Psoas muscle (tissue), 8 donors: ENCODE results near the gene LRRC23. TPM values are rescaled to one million over a fixed set of nuclear protein-coding genes. Genes with fewer than 3 reads are reported as not detected.
A peak's percentile ranks its signal among the peaks of the same experiment; 100 is the strongest.
"Not testable (repeated sequence)": the region's sequence is repeated elsewhere in the genome, so short reads cannot be mapped to it uniquely, and the experiment has no call there.

Source experiments
- ATAC-seq, 4 donors: fragments of 200-7000 bp; cut with Tn5 transposase; one replicate each; pipeline ENCODE4 v1.9.1; 2020; ENCODE audit warnings: moderate library complexity in 3 of 4, mild to moderate bottlenecking in 2 of 4
- DNase-seq, 2 donors: peaks; one replicate each; pipeline ENCODE4 v3.0.0-alpha.2; 2020
- H3K27ac ChIP-seq: fragments of 200-600 bp; one replicate; pipeline ENCODE4 v1.8.0; 2022
- H3K27me3 ChIP-seq, 3 donors: fragments of 200-600 bp in 1 of 3; one replicate each; pipeline versions ENCODE4 v1.6.1 to v1.8.0; 2013 to 2022; ENCODE audit warnings: low read length in 2 of 3, mild to moderate bottlenecking in 2 of 3, moderate library complexity in 1 of 3; ENCODE audit not compliant: insufficient read depth in 3 of 3
- H3K36me3 ChIP-seq, 2 donors: fragments of 200-600 bp in 1 of 2; one replicate each; pipeline versions ENCODE4 v1.6.1 to v1.8.0; 2013 to 2022; ENCODE audit warnings: low read depth in 1 of 2, mild to moderate bottlenecking in 1 of 2, moderate library complexity in 1 of 2; ENCODE audit not compliant: insufficient read depth in 1 of 2
- H3K4me1 ChIP-seq: fragments of 200-600 bp; one replicate; pipeline ENCODE4 v1.8.0; 2022
- H3K4me3 ChIP-seq: fragments of 200-600 bp; one replicate; pipeline ENCODE4 v1.8.0; 2022; ENCODE audit warnings: mild to moderate bottlenecking
- H3K9me3 ChIP-seq: fragments of 200-600 bp; one replicate; pipeline ENCODE4 v1.8.0; 2022
- WGBS, 3 donors: extraction: QIAGEN DNeasy Blood & Tissue Kit; methylation state at CpG; one replicate each; pipeline versions ENCODE4 v1.1.6 to v1.1.7; 2013; 5-methylcytosine and 5-hydroxymethylcytosine counted together
- intact Hi-C, 2 donors: fragments of 100-400 bp; cut with DNase I; formaldehyde crosslinking; loops; one replicate each; pipeline versions ENCODE4 v1.11.0 to v1.14.2; 2022
- polyA plus RNA-seq, 3 donors: library from polyadenylated mRNA; stranded (reverse); fragments of 200-250 nt; gene quantifications; one replicate each; pipeline ENCODE4 v1.2.3, GENCODE V29; 2013
- total RNA-seq, 4 donors: library from RNA; stranded (reverse); fragmentation: NEBNext Ultra II Directional in 2 of 4; extraction: Animal tissue kit (Norgen Biotek cat#: 25700) in 2 of 4; gene quantifications; one replicate each; pipeline versions ENCODE4 v1.2.1 to v1.2.4, GENCODE V29; 2021 to 2023
- TF ChIP-seq, protein P1 (sequence below): fragments of 200-600 bp; IDR thresholded peaks from one replicate; pipeline ENCODE4 v1.8.0; 2022; ENCODE audit warnings: antibody characterized with exemption
- donor health status: healthy with polysubstance abuse.
- donor health status: DM: no; HTN: no; CAD: no; lungs with moderate emphysema.
- donor health status: Bipolar disorder and iron deficiency.
- donor health status: healthy.
- donor health status: DM: yes; HTN: yes; CAD: no.
- donor health status: DM: no; HTN: no; CAD: no.
- donor health status: DM: no; HTN: no; CAD: no.
- donor health status: DM: yes; HTN: yes; CAD: no.

The LRRC23 gene
- total and polyA plus RNA-seq, 7 donors, result 9.5 to 29.0 (median 13.1) TPM

DNA sequence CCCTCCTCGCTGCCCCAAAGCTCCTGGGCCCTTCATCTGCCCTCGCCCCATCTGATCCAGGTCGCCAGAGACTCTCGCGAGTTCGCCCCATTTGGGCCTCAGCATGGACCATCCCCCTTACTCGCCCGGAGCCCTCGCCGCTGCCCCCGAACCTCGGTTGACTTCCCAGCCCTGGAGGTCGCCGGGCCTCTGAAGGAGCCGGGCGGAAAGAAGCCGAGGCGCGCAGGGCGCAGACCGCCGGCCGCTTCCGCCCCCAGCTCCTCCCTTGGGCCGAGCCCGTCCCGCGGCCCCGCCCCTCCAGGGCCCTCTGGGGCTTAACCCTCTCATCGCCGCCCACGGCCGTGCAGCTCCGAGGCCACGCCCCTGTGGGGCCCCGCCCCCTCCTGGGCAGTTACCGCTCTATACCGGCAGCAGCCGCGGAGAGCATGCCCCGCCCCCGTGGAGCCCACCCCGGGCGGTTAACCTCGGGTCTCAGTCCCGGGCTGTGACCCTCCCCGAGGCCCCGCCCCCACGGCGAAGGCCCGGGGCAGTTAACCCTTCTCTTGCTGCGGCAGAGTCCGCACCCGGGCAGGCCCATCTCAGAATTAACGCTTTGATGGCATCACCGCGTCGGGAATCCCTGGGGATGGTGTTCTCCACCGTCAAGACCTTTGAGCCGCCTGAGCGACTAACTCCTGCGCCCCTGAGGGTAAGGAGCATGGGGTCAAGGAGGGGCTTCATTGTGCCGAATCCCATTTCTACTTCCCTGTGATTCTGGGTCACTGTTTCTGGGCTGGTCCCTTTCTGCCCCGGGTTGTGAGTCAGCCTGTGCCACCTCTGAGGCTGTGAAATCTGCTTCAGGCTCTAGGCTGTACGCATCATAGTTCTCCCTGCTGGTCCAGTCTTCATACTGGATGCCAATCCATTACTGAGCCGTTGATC lies 31.3 kb upstream of the LRRC23 start, which contains the start of gene SPSB2:
Gene SPSB2, minus strand, starts transcription at position 210 of the 921 bp plus-strand sequence. CDS start 402 bp downstream, outside the sequence.
- no peaks in the 10 kb centered on the region for H3K27me3 ChIP-seq
- intact Hi-C loops, result no loop called here
- H3K4me3 ChIP-seq, result peak within 1 kb of the TSS; percentile 63
- WGBS, 3 donors, result 3 to 6% (median 3%) methylated on average over 40 to 66 of the region's 66 CpGs
- peak; percentile 90 to 92 (median 92) for ATAC-seq
- peak; percentile 98 for DNase-seq
- H3K9me3 ChIP-seq, result no peaks in the 10 kb centered on the region
- peak within 1 kb of the TSS; percentile 75 for H3K27ac ChIP-seq
- peaks cover 4 to 40% of the 10 kb centered on the region in 2 donors for H3K36me3 ChIP-seq
- TF ChIP-seq, protein P1, sequence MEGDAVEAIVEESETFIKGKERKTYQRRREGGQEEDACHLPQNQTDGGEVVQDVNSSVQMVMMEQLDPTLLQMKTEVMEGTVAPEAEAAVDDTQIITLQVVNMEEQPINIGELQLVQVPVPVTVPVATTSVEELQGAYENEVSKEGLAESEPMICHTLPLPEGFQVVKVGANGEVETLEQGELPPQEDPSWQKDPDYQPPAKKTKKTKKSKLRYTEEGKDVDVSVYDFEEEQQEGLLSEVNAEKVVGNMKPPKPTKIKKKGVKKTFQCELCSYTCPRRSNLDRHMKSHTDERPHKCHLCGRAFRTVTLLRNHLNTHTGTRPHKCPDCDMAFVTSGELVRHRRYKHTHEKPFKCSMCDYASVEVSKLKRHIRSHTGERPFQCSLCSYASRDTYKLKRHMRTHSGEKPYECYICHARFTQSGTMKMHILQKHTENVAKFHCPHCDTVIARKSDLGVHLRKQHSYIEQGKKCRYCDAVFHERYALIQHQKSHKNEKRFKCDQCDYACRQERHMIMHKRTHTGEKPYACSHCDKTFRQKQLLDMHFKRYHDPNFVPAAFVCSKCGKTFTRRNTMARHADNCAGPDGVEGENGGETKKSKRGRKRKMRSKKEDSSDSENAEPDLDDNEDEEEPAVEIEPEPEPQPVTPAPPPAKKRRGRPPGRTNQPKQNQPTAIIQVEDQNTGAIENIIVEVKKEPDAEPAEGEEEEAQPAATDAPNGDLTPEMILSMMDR, result no peak
- peaks cover 29% of the 10 kb centered on the region for H3K4me1 ChIP-seq

- intact Hi-C loops, ATAC-seq, H3K9me3 ChIP-seq, DNase-seq, H3K27me3 ChIP-seq: not testable (repeated sequence)
- Histone ChIP-seq H3K4me1 (peaks cover 24% of the 10 kb centered on the region), H3K36me3 (peaks cover 4 to 37% of the 10 kb centered on the region in 2 donors), H3K4me3 (peak overlapping the region; percentile 63), H3K27ac (peak overlapping the region; percentile 75)
- WGBS, 3 donors, result 56 to 58% (median 58%) methylated on average over 9 of the region's 9 CpGs
These were observed 30.6 kb upstream of the LRRC23 start for GRCh38 chr12:6874015-6874368.

GRCh38 chr12:6879824-6880223 lies 24.8 kb upstream of the LRRC23 start:
- H3K4me1 ChIP-seq, intact Hi-C loops, DNase-seq, H3K27ac ChIP-seq, H3K9me3 ChIP-seq, H3K4me3 ChIP-seq, H3K27me3 ChIP-seq, ATAC-seq: not testable (repeated sequence)
- H3K36me3 ChIP-seq, result peaks cover 0 to 22% of the 10 kb centered on the region in 2 donors
- WGBS, 3 donors, result 90 to 94% (median 91%) methylated on average over 11 of the region's 11 CpGs

DNA sequence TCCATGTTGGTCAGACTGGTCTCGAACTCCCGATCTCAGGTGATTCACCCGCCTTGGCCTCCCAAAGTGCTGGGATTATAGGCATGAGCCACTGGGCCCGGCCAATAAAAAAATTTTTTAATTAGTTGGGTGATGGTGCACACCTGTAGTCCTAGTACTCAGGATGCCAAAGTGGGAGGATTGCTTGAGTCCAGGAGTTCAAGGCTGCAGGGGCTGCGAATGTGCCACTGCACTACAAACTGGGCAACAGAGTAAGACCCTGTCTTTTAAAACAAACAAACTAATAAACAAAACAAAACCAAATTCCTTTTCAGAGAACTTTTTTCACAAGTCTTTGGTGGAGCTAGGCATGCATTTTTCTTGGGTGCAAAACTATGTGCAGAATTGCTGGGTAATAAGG lies 21.4 kb upstream of the LRRC23 start:
- TF ChIP-seq, protein P1, result no peak
- Histone ChIP-seq H3K4me1 (no peaks in the 10 kb centered on the region), H3K27me3 (no peaks in the 10 kb centered on the region), H3K36me3 (peaks cover 0 to 20% of the 10 kb centered on the region in 2 donors), H3K4me3 (no peak overlapping the region), H3K27ac (no peak overlapping the region), H3K9me3 (no peaks in the 10 kb centered on the region)
- 92 to 96% (median 95%) methylated on average over 5 of the region's 5 CpGs for WGBS, 3 donors
- intact Hi-C loops, result no loop called here
- no peak for ATAC-seq
- no peak for DNase-seq

- no peak for ATAC-seq
- intact Hi-C loops, result no loop called here
These were observed 20.9 kb upstream of the LRRC23 start for GRCh38 chr12:6883683-6884082.

More at GRCh38 chr12:6883683-6884082, 20.9 kb upstream of the LRRC23 start:
- Histone ChIP-seq H3K27ac (no peak overlapping the region), H3K27me3 (no peaks in the 10 kb centered on the region), H3K36me3 (peaks cover 0 to 20% of the 10 kb centered on the region in 2 donors), H3K4me1 (no peaks in the 10 kb centered on the region), H3K4me3 (no peak overlapping the region), H3K9me3 (no peaks in the 10 kb centered on the region)
- 94 to 95% (median 95%) methylated on average over 11 of the region's 11 CpGs for WGBS, 3 donors
- no peak for DNase-seq
- TF ChIP-seq, protein P1, result no peak
